Vagina (tissue), 2 donors: ENCODE data around the gene NKPD1. TPM values are rescaled to one million over a fixed set of nuclear protein-coding genes. Genes with fewer than 3 reads are reported as not detected.

Source experiments
- DNase-seq, 2 donors: peaks; one replicate each; pipeline ENCODE4 v3.0.0-alpha.2; 2017; ENCODE audit errors: extremely low spot score in 2 of 2
- H3K27ac ChIP-seq: fragments of 200-600 bp; sonication (generic); one replicate; pipeline ENCODE4 v1.5.1; 2019
- H3K27me3 ChIP-seq: fragments of 200-600 bp; sonication (generic); one replicate; pipeline ENCODE4 v1.5.1; 2019
- H3K36me3 ChIP-seq, 2 donors: fragments of 200-600 bp; sonication (generic); one replicate each; pipeline ENCODE4 v1.5.1; 2017 to 2019
- H3K4me1 ChIP-seq: fragments of 200-600 bp; sonication (generic); one replicate; pipeline ENCODE4 v1.5.1; 2019
- H3K4me3 ChIP-seq, 2 donors: fragments of 200-600 bp; sonication (generic); 1 replicate in 1 of 2; 2 replicates in 1 of 2; pipeline ENCODE4 v1.5.1; 2016 to 2019
- H3K9me3 ChIP-seq: fragments of 200-600 bp; sonication (generic); one replicate; pipeline ENCODE4 v1.5.1; 2019
- POLR2A ChIP-seq, 2 donors: fragments of 450-650 bp; IDR thresholded peaks; one replicate each; pipeline ENCODE4 v1.6.1; 2017; ENCODE audit warnings: antibody characterized with exemption in 2 of 2, mild to moderate bottlenecking in 2 of 2, moderate library complexity in 2 of 2
- POLR2AphosphoS5 ChIP-seq, 2 donors: sonication (generic); formaldehyde crosslinking; IDR thresholded peaks; one replicate each; pipeline ENCODE4 v1.9.0; 2017; ENCODE audit warnings: antibody characterized with exemption in 2 of 2, mild to moderate bottlenecking in 2 of 2, low read depth in 1 of 2; ENCODE audit not compliant: insufficient read depth in 1 of 2
- intact Hi-C: fragments of 100-400 bp; cut with DNase I; formaldehyde crosslinking; loops from one replicate; pipeline ENCODE4 v1.15.1; 2023
- total RNA-seq: library from RNA; depleted of rRNA; stranded (reverse); fragments of >200 nt; gene quantifications from one replicate; pipeline ENCODE4 v1.2.3, GENCODE V29; 2016
- TF ChIP-seq, protein P1 (sequence below), 3 experiments: fragments of 450-650 bp in 2 of 3; fragments of 200-600 bp in 1 of 3; sonication (generic) in 1 of 3; IDR thresholded peaks; one replicate each; pipeline ENCODE4 v1.5.1; 2017 to 2019; ENCODE audit warnings: antibody characterized with exemption in 3 of 3, mild to moderate bottlenecking in 2 of 3, moderate library complexity in 2 of 3

Gene NKPD1
- total RNA-seq, 1 donor from 2014 or later = 14.0 TPM

- Histone ChIP-seq H3K27me3 (no peaks in the 10 kb centered on the region), H3K36me3 (peaks cover 0 to 19% of the 10 kb centered on the region in 2 donors)
These were observed 20.2 kb downstream of the NKPD1 start for GRCh38 chr19:45140533-45140932.

GRCh38 chr19:45140144-45140503 lies 20.7 kb downstream of the NKPD1 start:
- Histone ChIP-seq H3K9me3 (no peaks in the 10 kb centered on the region), H3K4me3 (no peak overlapping the region), H3K4me1 (no peaks in the 10 kb centered on the region), H3K27me3 (no peaks in the 10 kb centered on the region), H3K27ac (no peak overlapping the region), H3K36me3 (peaks cover 0 to 15% of the 10 kb centered on the region in 2 donors)
- DNase-seq = no peak
- intact Hi-C loops = no loop called here
- no peak for TF ChIP-seq POLR2A (IDR thresholded peaks at IDR 0.05)
- TF ChIP-seq POLR2AphosphoS5 (IDR thresholded peaks at IDR 0.05; ENCODE audit: insufficient read depth in 1 of 2, low read depth in 1 of 2) = no peak
- TF ChIP-seq, protein P1, sequence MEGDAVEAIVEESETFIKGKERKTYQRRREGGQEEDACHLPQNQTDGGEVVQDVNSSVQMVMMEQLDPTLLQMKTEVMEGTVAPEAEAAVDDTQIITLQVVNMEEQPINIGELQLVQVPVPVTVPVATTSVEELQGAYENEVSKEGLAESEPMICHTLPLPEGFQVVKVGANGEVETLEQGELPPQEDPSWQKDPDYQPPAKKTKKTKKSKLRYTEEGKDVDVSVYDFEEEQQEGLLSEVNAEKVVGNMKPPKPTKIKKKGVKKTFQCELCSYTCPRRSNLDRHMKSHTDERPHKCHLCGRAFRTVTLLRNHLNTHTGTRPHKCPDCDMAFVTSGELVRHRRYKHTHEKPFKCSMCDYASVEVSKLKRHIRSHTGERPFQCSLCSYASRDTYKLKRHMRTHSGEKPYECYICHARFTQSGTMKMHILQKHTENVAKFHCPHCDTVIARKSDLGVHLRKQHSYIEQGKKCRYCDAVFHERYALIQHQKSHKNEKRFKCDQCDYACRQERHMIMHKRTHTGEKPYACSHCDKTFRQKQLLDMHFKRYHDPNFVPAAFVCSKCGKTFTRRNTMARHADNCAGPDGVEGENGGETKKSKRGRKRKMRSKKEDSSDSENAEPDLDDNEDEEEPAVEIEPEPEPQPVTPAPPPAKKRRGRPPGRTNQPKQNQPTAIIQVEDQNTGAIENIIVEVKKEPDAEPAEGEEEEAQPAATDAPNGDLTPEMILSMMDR (IDR thresholded peaks at IDR 0.05) = no peak

More at GRCh38 chr19:45140533-45140932, 20.2 kb downstream of the NKPD1 start:
- no peak overlapping the region for H3K27ac ChIP-seq
- TF ChIP-seq, protein P1 (IDR thresholded peaks at IDR 0.05) = no peak
- no peak for TF ChIP-seq POLR2AphosphoS5 (IDR thresholded peaks at IDR 0.05; ENCODE audit: insufficient read depth in 1 of 2, low read depth in 1 of 2)
- no peak for TF ChIP-seq POLR2A (IDR thresholded peaks at IDR 0.05)
- DNase-seq = no peak
- no peaks in the 10 kb centered on the region for H3K4me1 ChIP-seq
- no peak overlapping the region for H3K4me3 ChIP-seq
- H3K9me3 ChIP-seq = no peaks in the 10 kb centered on the region
- intact Hi-C loops = no loop called here

- H3K36me3 ChIP-seq = peaks cover 0 to 11% of the 10 kb centered on the region in 2 donors
- H3K27ac ChIP-seq = no peak overlapping the region
- DNase-seq = no peak
- no peaks in the 10 kb centered on the region for H3K4me1 ChIP-seq
- H3K4me3 ChIP-seq = no peak overlapping the region
- H3K9me3 ChIP-seq = no peaks in the 10 kb centered on the region
- intact Hi-C loops = no loop called here
- no peaks in the 10 kb centered on the region for H3K27me3 ChIP-seq
- TF ChIP-seq, protein P1 (IDR thresholded peaks at IDR 0.05) = no peak
- TF ChIP-seq POLR2A (IDR thresholded peaks at IDR 0.05) = no peak
- TF ChIP-seq POLR2AphosphoS5 (IDR thresholded peaks at IDR 0.05; ENCODE audit: insufficient read depth in 1 of 2, low read depth in 1 of 2) = no peak
These were observed 21.3 kb downstream of the NKPD1 start for GRCh38 chr19:45139286-45140143.

DNA sequence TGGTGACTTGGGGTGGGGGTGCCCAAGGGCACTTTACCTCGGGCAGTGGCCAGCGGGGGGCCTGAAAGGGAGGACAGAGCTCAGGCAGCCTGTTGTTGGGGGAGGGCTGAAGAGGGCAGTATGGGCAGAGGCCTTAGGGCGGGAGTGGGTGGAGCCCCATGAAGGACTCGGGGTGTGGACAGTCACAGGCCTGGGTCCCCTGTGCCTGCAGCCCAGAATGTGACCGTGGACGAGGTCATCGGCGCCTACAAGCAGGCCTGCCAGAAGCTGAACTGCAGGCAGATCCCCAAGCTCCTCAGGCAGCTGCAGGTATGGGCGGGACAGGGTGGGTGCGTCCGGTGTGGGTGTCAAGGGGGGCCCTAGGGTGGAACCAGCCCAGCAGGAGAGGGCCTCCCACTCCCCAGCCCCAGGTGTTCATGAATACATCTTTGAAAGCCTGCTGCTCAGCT lies 22.5 kb downstream of the NKPD1 start:
- TF ChIP-seq, protein P1 (IDR thresholded peaks at IDR 0.05) = no peak
- TF ChIP-seq POLR2A (IDR thresholded peaks at IDR 0.05) (no peak), POLR2AphosphoS5 (IDR thresholded peaks at IDR 0.05; ENCODE audit: insufficient read depth in 1 of 2, low read depth in 1 of 2) (no peak)
- H3K36me3 ChIP-seq = peaks cover 0 to 11% of the 10 kb centered on the region in 2 donors
- no peak overlapping the region for H3K4me3 ChIP-seq
- no peak for DNase-seq
- no peaks in the 10 kb centered on the region for H3K4me1 ChIP-seq
- intact Hi-C loops = no loop called here
- no peaks in the 10 kb centered on the region for H3K27me3 ChIP-seq
- no peak overlapping the region for H3K27ac ChIP-seq
- H3K9me3 ChIP-seq = no peaks in the 10 kb centered on the region

- no peak for DNase-seq
- H3K27ac ChIP-seq = no peak overlapping the region
- intact Hi-C loops = no loop called here
- H3K36me3 ChIP-seq = peaks cover 0 to 5% of the 10 kb centered on the region in 2 donors
- no peaks in the 10 kb centered on the region for H3K4me1 ChIP-seq
- no peaks in the 10 kb centered on the region for H3K9me3 ChIP-seq
- TF ChIP-seq POLR2AphosphoS5 (IDR thresholded peaks at IDR 0.05; ENCODE audit: insufficient read depth in 1 of 2, low read depth in 1 of 2) = no peak
- TF ChIP-seq, protein P1 (IDR thresholded peaks at IDR 0.05) = no peak
- TF ChIP-seq POLR2A (IDR thresholded peaks at IDR 0.05) = no peak
- no peaks in the 10 kb centered on the region for H3K27me3 ChIP-seq
- H3K4me3 ChIP-seq = no peak overlapping the region
These were observed 23.5 kb downstream of the NKPD1 start for GRCh38 chr19:45137179-45137761.
